ENCODE data around the gene TOR3A.
A peak's percentile ranks its signal among the peaks of the same experiment; 100 is the strongest.

Gene TOR3A

GRCh38 chr1:179048339-179049124 lies 33.3 kb upstream of the TOR3A start:
- no peak for DNase-seq (ENCODE audit: low spot score)
- Mint-ChIP-seq H3K36me3 (ENCODE audit: low read depth) (peaks cover 3% of the 10 kb centered on the region), H3K4me3 (no peak overlapping the region), H3K27me3 (ENCODE audit: low read depth) (no peaks in the 10 kb centered on the region), H3K4me1 (ENCODE audit: low read depth) (peaks cover 2% of the 10 kb centered on the region), H3K9me3 (no peaks in the 10 kb centered on the region), H3K27ac (no peak overlapping the region)

GRCh38 chr1:179052776-179053175 lies 29.1 kb upstream of the TOR3A start:
- Mint-ChIP-seq H3K36me3 (ENCODE audit: low read depth) (peaks cover 21% of the 10 kb centered on the region), H3K27ac (no peak overlapping the region), H3K4me3 (no peak overlapping the region), H3K9me3 (no peaks in the 10 kb centered on the region), H3K27me3 (ENCODE audit: low read depth) (no peaks in the 10 kb centered on the region), H3K4me1 (ENCODE audit: low read depth) (peaks cover 2% of the 10 kb centered on the region)
- no peak for DNase-seq (ENCODE audit: low spot score)

- DNase-seq (ENCODE audit: low spot score), result no peak
- H3K4me3 Mint-ChIP-seq, result no peak overlapping the region
- H3K9me3 Mint-ChIP-seq, result no peaks in the 10 kb centered on the region
- no peaks in the 10 kb centered on the region for H3K27me3 Mint-ChIP-seq (ENCODE audit: low read depth)
- no peaks in the 10 kb centered on the region for H3K4me1 Mint-ChIP-seq (ENCODE audit: low read depth)
- H3K36me3 Mint-ChIP-seq (ENCODE audit: low read depth), result peaks cover 22% of the 10 kb centered on the region
- no peak overlapping the region for H3K27ac Mint-ChIP-seq
Observed at GRCh38 chr1:179053486-179053885, 28.4 kb upstream of the TOR3A start.

- H3K4me3 Mint-ChIP-seq, result no peak overlapping the region
- no peak overlapping the region for H3K27ac Mint-ChIP-seq
- H3K9me3 Mint-ChIP-seq, result no peaks in the 10 kb centered on the region
- H3K36me3 Mint-ChIP-seq (ENCODE audit: low read depth), result peaks cover 28% of the 10 kb centered on the region
- no peaks in the 10 kb centered on the region for H3K27me3 Mint-ChIP-seq (ENCODE audit: low read depth)
- no peaks in the 10 kb centered on the region for H3K4me1 Mint-ChIP-seq (ENCODE audit: low read depth)
- DNase-seq (ENCODE audit: low spot score), result no peak
Observed at GRCh38 chr1:179055937-179056336, 25.9 kb upstream of the TOR3A start.

- peaks cover 37% of the 10 kb centered on the region for H3K36me3 Mint-ChIP-seq (ENCODE audit: low read depth)
- no peak overlapping the region for H3K4me3 Mint-ChIP-seq
- no peaks in the 10 kb centered on the region for H3K27me3 Mint-ChIP-seq (ENCODE audit: low read depth)
- no peaks in the 10 kb centered on the region for H3K4me1 Mint-ChIP-seq (ENCODE audit: low read depth)
- no peaks in the 10 kb centered on the region for H3K9me3 Mint-ChIP-seq
- H3K27ac Mint-ChIP-seq, result no peak overlapping the region
- no peak for DNase-seq (ENCODE audit: low spot score)
Observed at GRCh38 chr1:179058487-179059483, 23.1 kb upstream of the TOR3A start.

GRCh38 chr1:179061360-179062282 lies 20.2 kb upstream of the TOR3A start:
- Mint-ChIP-seq H3K27me3 (ENCODE audit: low read depth) (no peaks in the 10 kb centered on the region), H3K9me3 (no peaks in the 10 kb centered on the region), H3K36me3 (ENCODE audit: low read depth) (peaks cover 27% of the 10 kb centered on the region)

GRCh38 chr1:179066471-179066870 lies 15.4 kb upstream of the TOR3A start:
- peaks cover 25% of the 10 kb centered on the region for H3K36me3 Mint-ChIP-seq (ENCODE audit: low read depth)
- no peaks in the 10 kb centered on the region for H3K9me3 Mint-ChIP-seq
- no peak for DNase-seq (ENCODE audit: low spot score)
- H3K4me3 Mint-ChIP-seq, result no peak overlapping the region
- H3K27me3 Mint-ChIP-seq (ENCODE audit: low read depth), result no peaks in the 10 kb centered on the region
- no peaks in the 10 kb centered on the region for H3K4me1 Mint-ChIP-seq (ENCODE audit: low read depth)
- no peak overlapping the region for H3K27ac Mint-ChIP-seq

More at GRCh38 chr1:179061360-179062282, 20.2 kb upstream of the TOR3A start:
- no peak for DNase-seq (ENCODE audit: low spot score)
- Mint-ChIP-seq H3K4me1 (ENCODE audit: low read depth) (no peaks in the 10 kb centered on the region), H3K27ac (no peak overlapping the region), H3K4me3 (no peak overlapping the region)

- DNase-seq (ENCODE audit: low spot score), result no peak
- Mint-ChIP-seq H3K4me3 (no peak overlapping the region), H3K4me1 (ENCODE audit: low read depth) (peaks cover 12% of the 10 kb centered on the region), H3K9me3 (no peaks in the 10 kb centered on the region), H3K27ac (no peak overlapping the region), H3K27me3 (ENCODE audit: low read depth) (no peaks in the 10 kb centered on the region), H3K36me3 (ENCODE audit: low read depth) (peaks cover 4% of the 10 kb centered on the region)
Observed at GRCh38 chr1:179077396-179077795, 4.5 kb upstream of the TOR3A start.

GRCh38 chr1:179079113-179079761 lies 2.6 kb upstream of the TOR3A start:
- peaks cover 16% of the 10 kb centered on the region for H3K4me1 Mint-ChIP-seq (ENCODE audit: low read depth)
- peak; percentile 30 for DNase-seq (ENCODE audit: low spot score)
- H3K9me3 Mint-ChIP-seq, result no peaks in the 10 kb centered on the region
- no peaks in the 10 kb centered on the region for H3K27me3 Mint-ChIP-seq (ENCODE audit: low read depth)
- no peak overlapping the region for H3K4me3 Mint-ChIP-seq
- peaks cover 9% of the 10 kb centered on the region for H3K36me3 Mint-ChIP-seq (ENCODE audit: low read depth)
- peak overlapping the region; percentile 55 for H3K27ac Mint-ChIP-seq

- Mint-ChIP-seq H3K9me3 (no peaks in the 10 kb centered on the region), H3K4me1 (ENCODE audit: low read depth) (peaks cover 16% of the 10 kb centered on the region), H3K27ac (peak overlapping the region; percentile 88), H3K4me3 (peak overlapping the region; percentile 99), H3K27me3 (ENCODE audit: low read depth) (no peaks in the 10 kb centered on the region), H3K36me3 (ENCODE audit: low read depth) (peaks cover 16% of the 10 kb centered on the region)
- DNase-seq (ENCODE audit: low spot score), result peak; percentile 26
Observed at GRCh38 chr1:179080866-179081686, 794 bp upstream of the TOR3A start.

- peak; percentile 16 for DNase-seq (ENCODE audit: low spot score)
- Mint-ChIP-seq H3K27ac (peak overlapping the region; percentile 98), H3K36me3 (ENCODE audit: low read depth) (peaks cover 18% of the 10 kb centered on the region), H3K4me3 (peak overlapping the region; percentile 99), H3K27me3 (ENCODE audit: low read depth) (no peaks in the 10 kb centered on the region), H3K4me1 (ENCODE audit: low read depth) (peaks cover 16% of the 10 kb centered on the region), H3K9me3 (no peaks in the 10 kb centered on the region)
Observed at GRCh38 chr1:179082333-179082998, 596 bp downstream of the TOR3A start.

GRCh38 chr1:179082999-179083335 lies 1.1 kb downstream of the TOR3A start:
- peak overlapping the region; percentile 99 for H3K4me3 Mint-ChIP-seq
- no peaks in the 10 kb centered on the region for H3K27me3 Mint-ChIP-seq (ENCODE audit: low read depth)
- peak; percentile 15 for DNase-seq (ENCODE audit: low spot score)
- H3K9me3 Mint-ChIP-seq, result no peaks in the 10 kb centered on the region
- H3K4me1 Mint-ChIP-seq (ENCODE audit: low read depth), result peaks cover 16% of the 10 kb centered on the region
- peaks cover 18% of the 10 kb centered on the region for H3K36me3 Mint-ChIP-seq (ENCODE audit: low read depth)
- peak overlapping the region; percentile 98 for H3K27ac Mint-ChIP-seq

All from T-helper 2 cell treated with Interferon-gamma antibody and Interleukin-4, amounts not matched to agents 5 μg/mL and 100 μg/mL, for 36 hours (primary cell).